IMR-90 (cell line): ENCODE results near the gene MTMR4. TPM values are rescaled to one million over a fixed set of nuclear protein-coding genes. Genes with fewer than 3 reads are reported as not detected.
"Not testable (repeated sequence)": the region's sequence is repeated elsewhere in the genome, so short reads cannot be mapped to it uniquely, and the experiment has no call there.

Experiments
- ATAC-seq: fragments of 200-7000 bp; cut with Tn5 transposase; 2 replicates; pipeline ENCODE4 v1.9.1; 2020; ENCODE audit warnings: low read depth, mild to moderate bottlenecking, moderate library complexity
- BruUV-seq: library from RNA; stranded (reverse); fragments of 400-500 nt; replicated peaks from 2 replicates; lab custom pipeline; 2021; lab: Mats Ljungman, UMichigan
- CTCF ChIA-PET: fragments of 300-600 bp; formaldehyde crosslinking; extraction: SDS; loops from one replicate; lab custom pipeline; 2021; ENCODE audit warnings: antibody characterized with exemption; lab: Yijun Ruan, JAX
- POLR2A ChIA-PET: fragments of 300-600 bp; sonication (Branson Sonifier 250); formaldehyde crosslinking; loops from one replicate; lab custom pipeline; 2022; ENCODE audit warnings: antibody characterized with exemption; ENCODE audit not compliant: unreplicated experiment; lab: Charles Lee
- DNase-seq: peaks from one replicate; pipeline ENCODE4 v3.0.0; 2013
- H2AFZ ChIP-seq: replicated peaks from 2 replicates; pipeline ENCODE3; 2013; ENCODE audit warnings: low read length, mild to moderate bottlenecking; ENCODE audit not compliant: poor library complexity
- H2AK5ac ChIP-seq: 2 replicates; pipeline ENCODE4 v1.6.1; 2013; ENCODE audit warnings: low read depth, low read length, inconsistent platforms
- H2AK9ac ChIP-seq: replicated peaks from 2 replicates; pipeline ENCODE3; 2013; ENCODE audit warnings: mild to moderate bottlenecking, low read depth, low read length, moderate library complexity; ENCODE audit not compliant: poor library complexity
- H2BK120ac ChIP-seq: 2 replicates; pipeline ENCODE4 v1.6.1; 2013; ENCODE audit warnings: low read depth, low read length, inconsistent platforms
- H2BK15ac ChIP-seq: 3 replicates; pipeline ENCODE4 v1.6.1; 2013; ENCODE audit warnings: low read depth, low read length, inconsistent platforms
- H2BK20ac ChIP-seq: 2 replicates; pipeline ENCODE4 v1.6.1; 2013; ENCODE audit warnings: low read depth, mild to moderate bottlenecking, inconsistent platforms, low read length, moderate library complexity
- H2BK5ac ChIP-seq: 2 replicates; pipeline ENCODE4 v1.6.1; 2013; ENCODE audit warnings: mild to moderate bottlenecking, low read depth, low read length, inconsistent platforms; ENCODE audit not compliant: poor library complexity, severe bottlenecking
- H3K14ac ChIP-seq: replicated peaks from 2 replicates; pipeline ENCODE4 v1.6.1; 2013; ENCODE audit warnings: low read depth, low read length, inconsistent platforms
- H3K18ac ChIP-seq: 2 replicates; pipeline ENCODE4 v1.6.1; 2013; ENCODE audit warnings: low read depth, low read length, control low read depth
- H3K23ac ChIP-seq: 2 replicates; pipeline ENCODE4 v1.6.1; 2013; ENCODE audit warnings: low read depth, low read length, inconsistent platforms
- H3K27ac ChIP-seq: 2 replicates; pipeline ENCODE4 v1.5.1; 2013; ENCODE audit warnings: mild to moderate bottlenecking, control low read depth, low read length; ENCODE audit not compliant: insufficient read depth
- H3K27me3 ChIP-seq: 2 replicates; pipeline ENCODE4 v1.6.1; 2013; ENCODE audit warnings: low read length; ENCODE audit not compliant: control insufficient read depth, insufficient read depth
- H3K36me3 ChIP-seq: 2 replicates; pipeline ENCODE4 v1.6.1; 2013; ENCODE audit warnings: low read length, mixed read lengths; ENCODE audit not compliant: control insufficient read depth, insufficient read depth
- H3K4ac ChIP-seq: 2 replicates; pipeline ENCODE4 v1.6.1; 2013; ENCODE audit warnings: low read depth, low read length, inconsistent platforms
- H3K4me1 ChIP-seq: 2 replicates; pipeline ENCODE4 v1.6.1; 2013; ENCODE audit warnings: low read length, mixed read lengths; ENCODE audit not compliant: control insufficient read depth, insufficient read depth
- H3K4me2 ChIP-seq: 2 replicates; pipeline ENCODE4 v1.6.1; 2013; ENCODE audit warnings: low read depth, mild to moderate bottlenecking, control low read depth, low read length, moderate library complexity
- H3K4me3 ChIP-seq: 2 replicates; pipeline ENCODE4 v1.5.1; 2013; ENCODE audit warnings: low read depth, mild to moderate bottlenecking, control low read depth, low read length, moderate library complexity; ENCODE audit not compliant: insufficient read depth
- H3K56ac ChIP-seq: 2 replicates; pipeline ENCODE4 v1.6.1; 2013; ENCODE audit warnings: low read length, inconsistent platforms; ENCODE audit not compliant: insufficient read depth; ENCODE audit errors: extremely low read depth
- H3K79me1 ChIP-seq, 2 experiments: 2 replicates each; pipeline ENCODE4 v1.6.1; 2013; ENCODE audit warnings: low read length in 2 of 2, inconsistent platforms in 1 of 2, low read depth in 1 of 2
- H3K9ac ChIP-seq: 2 replicates; pipeline ENCODE4 v1.6.1; 2013; ENCODE audit warnings: low read depth, low read length, control low read depth
- H3K9me1 ChIP-seq: 2 replicates; pipeline ENCODE4 v1.6.1; 2013; ENCODE audit warnings: low read length, inconsistent platforms; ENCODE audit not compliant: insufficient read depth
- H3K9me3 ChIP-seq: 2 replicates; pipeline ENCODE4 v1.6.1; 2013; ENCODE audit warnings: low read length; ENCODE audit not compliant: control insufficient read depth, insufficient read depth
- H4K20me1 ChIP-seq: 2 replicates; pipeline ENCODE4 v1.6.1; 2013; ENCODE audit warnings: low read length, inconsistent platforms; ENCODE audit not compliant: insufficient read depth
- H4K5ac ChIP-seq: 2 replicates; pipeline ENCODE4 v1.6.1; 2013; ENCODE audit warnings: mild to moderate bottlenecking, low read depth, low read length, control low read depth
- H4K8ac ChIP-seq, 2 experiments: 2 replicates each; pipeline ENCODE4 v1.6.1; 2013; ENCODE audit warnings: low read depth in 2 of 2, low read length in 2 of 2, control low read depth in 1 of 2, inconsistent platforms in 1 of 2
- H4K91ac ChIP-seq: 2 replicates; pipeline ENCODE4 v1.6.1; 2013; ENCODE audit warnings: low read depth, low read length, inconsistent platforms; ENCODE audit not compliant: insufficient read depth
- CHD1 ChIP-seq: IDR thresholded peaks from 2 replicates; pipeline ENCODE4 v1.6.1; 2012; ENCODE audit warnings: low read depth, low read length, improper control_type of control experiment
- WGBS, 2 experiments: methylation state at CpG; one replicate each; pipeline versions ENCODE4 v1.1.5 to v1.1.7; 2013; ENCODE audit warnings: missing lambda C conversion rate in 2 of 2; ENCODE audit not compliant: insufficient read length in 1 of 2; ENCODE audit errors: extremely low coverage in 2 of 2; 5-methylcytosine and 5-hydroxymethylcytosine counted together
- dilution Hi-C: fragments of 300-500 bp; cut with HindIII; formaldehyde crosslinking; loops from one replicate; pipeline ENCODE4 v1.14.3; 2018; ENCODE audit warnings: low sequenced_read_pairs; ENCODE audit not compliant: unreplicated experiment
- in situ Hi-C: fragments of 300-500 bp; cut with MboI; formaldehyde crosslinking; loops from 3 replicates; pipeline ENCODE4 v1.14.3; 2019; ENCODE audit warnings: low sequenced_read_pairs, inconsistent platforms, mixed read lengths
- intact Hi-C: fragments of 100-400 bp; cut with micrococcal nuclease; formaldehyde crosslinking; loops from 2 replicates; pipeline ENCODE4 v1.10.0; 2022
- polyA plus RNA-seq, 3 experiments: library from polyadenylated mRNA; depleted of rRNA; stranded (reverse); fragments of >200 nt; gene quantifications; 2 replicates each; pipeline ENCODE4 v1.2.3, GENCODE V29; 2012; ENCODE audit warnings: low replicate concordance in 1 of 3
- total RNA-seq: library from RNA; depleted of rRNA; stranded (reverse); fragments of >200 nt; gene quantifications from 2 replicates; pipeline ENCODE4 v1.2.3, GENCODE V29; 2012

The MTMR4 gene
- total and polyA plus RNA-seq, 2 of the 4 experiments (the other 2 are of a cell fraction) = 13.2 to 42.5 TPM

GRCh38 chr17:58503866-58504265 is 10.6 kb downstream of the MTMR4 start:
- CTCF ChIA-PET = no interaction called here
- Histone ChIP-seq H2BK20ac (no peak overlapping the region), H3K18ac (no peak overlapping the region), H3K4me2 (no peak overlapping the region), H2BK5ac (no peak overlapping the region), H4K5ac (no peak overlapping the region), H3K56ac (no peak overlapping the region), H3K4me3 (no peak overlapping the region), H2BK120ac (no peak overlapping the region), H3K79me1 (peaks cover 0 to 8% of the 10 kb centered on the region in 2 experiments; a peak in 1 of 4 replicates), H3K14ac (no peak overlapping the region), H3K36me3 (peaks cover 64% of the 10 kb centered on the region), H3K9me3 (no peaks in the 10 kb centered on the region), H3K27me3 (no peaks in the 10 kb centered on the region), H2AK9ac (peak overlapping the region; percentile 74), H3K27ac (no peak overlapping the region), H3K9me1 (0 out of 2 replicates have a peak, but pooled peaks cover 2% of the 10 kb centered on the region), H2AFZ (no peak overlapping the region), H3K4ac (no peak overlapping the region), H2BK15ac (no peak overlapping the region), H4K91ac (no peak overlapping the region), H2AK5ac (no peak overlapping the region), H3K4me1 (no peaks in the 10 kb centered on the region), H4K8ac (no peak overlapping the region), H4K20me1 (no peaks in the 10 kb centered on the region), H3K23ac (no peak overlapping the region), H3K9ac (no peak overlapping the region)
- TSS peak; percentile 67 for BruUV-seq
- ATAC-seq = no peak
- no CpG with 5 or more reads among the region's 8 CpGs for WGBS, 2 experiments
- DNase-seq = no peak
- POLR2A ChIA-PET = no interaction called here
- in situ Hi-C loops = no loop called here
- no peak for TF ChIP-seq CHD1
- intact Hi-C loops = no loop called here
- dilution Hi-C loops = no loop called here

- H4K5ac ChIP-seq, H3K14ac ChIP-seq, H3K27me3 ChIP-seq, H2BK5ac ChIP-seq, H3K56ac ChIP-seq, H4K8ac ChIP-seq, H2AFZ ChIP-seq, H4K20me1 ChIP-seq, H3K4ac ChIP-seq, H2AK5ac ChIP-seq, intact Hi-C loops, H3K9ac ChIP-seq, H3K9me3 ChIP-seq, H2BK15ac ChIP-seq, H2BK120ac ChIP-seq, dilution Hi-C loops, H2BK20ac ChIP-seq, CTCF ChIA-PET, H3K9me1 ChIP-seq, DNase-seq, H2AK9ac ChIP-seq, H3K4me2 ChIP-seq, H3K27ac ChIP-seq, H3K4me3 ChIP-seq, BruUV-seq, H3K23ac ChIP-seq, ATAC-seq, POLR2A ChIA-PET, H4K91ac ChIP-seq, H3K18ac ChIP-seq, H3K79me1 ChIP-seq, in situ Hi-C loops, H3K4me1 ChIP-seq: not testable (repeated sequence)
- H3K36me3 ChIP-seq = peaks cover 59% of the 10 kb centered on the region
- WGBS, 2 experiments = 100% methylated on average over 1 of the region's 6 CpGs; no CpG with 5 or more reads in 1 of the 2 experiments
These were observed 11.3 kb downstream of the MTMR4 start for GRCh38 chr17:58503134-58503533.
